SK-N-SH (cell line): ENCODE data around the gene ZBED4.

Experiments
- CTCF ChIP-seq: fragments of 200-600 bp; sonication (generic); IDR thresholded peaks from 2 replicates; pipeline ENCODE4 v1.6.1; 2017; ENCODE audit warnings: antibody characterized with exemption, mild to moderate bottlenecking, moderate library complexity
- GABPA ChIP-seq: IDR thresholded peaks from 2 replicates; pipeline ENCODE4 v1.4.0; 2012; ENCODE audit warnings: low read depth, mild to moderate bottlenecking
- MAX ChIP-seq: IDR thresholded peaks from 2 replicates; pipeline ENCODE4 v1.4.0; 2012; ENCODE audit warnings: low read depth
- MEF2A ChIP-seq: IDR thresholded peaks from 2 replicates; pipeline ENCODE4 v1.4.0; 2012; ENCODE audit warnings: low read depth, borderline replicate concordance
- PBX3 ChIP-seq: IDR thresholded peaks from 2 replicates; pipeline ENCODE4; 2012
- RCOR1 ChIP-seq: fragments of 150-350 bp; IDR thresholded peaks from 2 replicates; pipeline ENCODE4 v1.6.1; 2017; ENCODE audit warnings: antibody characterized with exemption, low read length
- REST ChIP-seq: IDR thresholded peaks from 2 replicates; pipeline ENCODE4 v1.6.1; 2012; ENCODE audit warnings: mild to moderate bottlenecking, low read depth, low read length, moderate library complexity
- RFX5 ChIP-seq: IDR thresholded peaks from 2 replicates; pipeline ENCODE4 v1.6.1; 2012; ENCODE audit warnings: mild to moderate bottlenecking, improper control_type of control experiment, low read length
- SIN3A ChIP-seq: IDR thresholded peaks from 2 replicates; pipeline ENCODE4 v1.6.1; 2012; ENCODE audit warnings: low read depth, mild to moderate bottlenecking, low read length, moderate library complexity, borderline replicate concordance
- SMC3 ChIP-seq: IDR thresholded peaks from 2 replicates; pipeline ENCODE4 v1.6.1; 2012; ENCODE audit warnings: low read depth, low read length, improper control_type of control experiment
- TAF1 ChIP-seq: IDR thresholded peaks from 2 replicates; pipeline ENCODE4 v1.6.1; 2012; ENCODE audit warnings: low read depth, mild to moderate bottlenecking, low read length, moderate library complexity, borderline replicate concordance
- USF2 ChIP-seq: fragments of 150-350 bp; IDR thresholded peaks from 2 replicates; pipeline ENCODE4 v1.6.1; 2017; ENCODE audit warnings: antibody characterized with exemption, low read length, low read depth, borderline replicate concordance

- TF ChIP-seq SMC3 (no peak), REST (no peak), CTCF (no peak), RCOR1 (no peak), MAX (no peak), GABPA (no peak), MEF2A (no peak), USF2 (no peak), TAF1 (no peak), SIN3A (no peak), PBX3 (no peak), RFX5 (no peak)
Observed at GRCh38 chr22:49893025-49893424, 39.4 kb downstream of the ZBED4 start.
